ENCODE results near the gene KDM4B.

The KDM4B gene

DNA sequence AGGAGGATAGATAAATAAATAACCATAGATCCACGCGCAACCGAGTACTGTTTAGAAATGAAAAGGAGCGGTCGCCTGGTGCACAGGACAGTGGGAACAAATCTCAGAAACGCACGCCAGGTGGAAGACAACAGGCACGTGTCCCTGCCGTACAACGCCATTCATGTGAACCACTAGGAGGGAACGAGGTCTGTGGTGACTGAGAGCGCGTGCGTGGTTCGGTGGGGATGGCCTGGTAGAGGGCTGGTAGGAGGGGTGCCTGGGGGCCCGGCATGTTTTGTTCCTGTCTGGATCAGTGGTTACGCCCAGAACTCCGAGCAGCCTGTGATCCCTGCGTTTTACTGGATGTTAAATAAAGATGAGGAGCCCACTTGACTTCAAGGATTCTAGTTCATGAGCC is 111.9 kb downstream of the KDM4B start:
- H3K4me3 ChIP-seq (ENCODE audit: low read depth, low read length), result no peak overlapping the region
- TF ChIP-seq, protein P1, sequence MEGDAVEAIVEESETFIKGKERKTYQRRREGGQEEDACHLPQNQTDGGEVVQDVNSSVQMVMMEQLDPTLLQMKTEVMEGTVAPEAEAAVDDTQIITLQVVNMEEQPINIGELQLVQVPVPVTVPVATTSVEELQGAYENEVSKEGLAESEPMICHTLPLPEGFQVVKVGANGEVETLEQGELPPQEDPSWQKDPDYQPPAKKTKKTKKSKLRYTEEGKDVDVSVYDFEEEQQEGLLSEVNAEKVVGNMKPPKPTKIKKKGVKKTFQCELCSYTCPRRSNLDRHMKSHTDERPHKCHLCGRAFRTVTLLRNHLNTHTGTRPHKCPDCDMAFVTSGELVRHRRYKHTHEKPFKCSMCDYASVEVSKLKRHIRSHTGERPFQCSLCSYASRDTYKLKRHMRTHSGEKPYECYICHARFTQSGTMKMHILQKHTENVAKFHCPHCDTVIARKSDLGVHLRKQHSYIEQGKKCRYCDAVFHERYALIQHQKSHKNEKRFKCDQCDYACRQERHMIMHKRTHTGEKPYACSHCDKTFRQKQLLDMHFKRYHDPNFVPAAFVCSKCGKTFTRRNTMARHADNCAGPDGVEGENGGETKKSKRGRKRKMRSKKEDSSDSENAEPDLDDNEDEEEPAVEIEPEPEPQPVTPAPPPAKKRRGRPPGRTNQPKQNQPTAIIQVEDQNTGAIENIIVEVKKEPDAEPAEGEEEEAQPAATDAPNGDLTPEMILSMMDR (IDR thresholded peaks at IDR 0.05; ENCODE audit: low read depth, low read length), result no peak

DNA sequence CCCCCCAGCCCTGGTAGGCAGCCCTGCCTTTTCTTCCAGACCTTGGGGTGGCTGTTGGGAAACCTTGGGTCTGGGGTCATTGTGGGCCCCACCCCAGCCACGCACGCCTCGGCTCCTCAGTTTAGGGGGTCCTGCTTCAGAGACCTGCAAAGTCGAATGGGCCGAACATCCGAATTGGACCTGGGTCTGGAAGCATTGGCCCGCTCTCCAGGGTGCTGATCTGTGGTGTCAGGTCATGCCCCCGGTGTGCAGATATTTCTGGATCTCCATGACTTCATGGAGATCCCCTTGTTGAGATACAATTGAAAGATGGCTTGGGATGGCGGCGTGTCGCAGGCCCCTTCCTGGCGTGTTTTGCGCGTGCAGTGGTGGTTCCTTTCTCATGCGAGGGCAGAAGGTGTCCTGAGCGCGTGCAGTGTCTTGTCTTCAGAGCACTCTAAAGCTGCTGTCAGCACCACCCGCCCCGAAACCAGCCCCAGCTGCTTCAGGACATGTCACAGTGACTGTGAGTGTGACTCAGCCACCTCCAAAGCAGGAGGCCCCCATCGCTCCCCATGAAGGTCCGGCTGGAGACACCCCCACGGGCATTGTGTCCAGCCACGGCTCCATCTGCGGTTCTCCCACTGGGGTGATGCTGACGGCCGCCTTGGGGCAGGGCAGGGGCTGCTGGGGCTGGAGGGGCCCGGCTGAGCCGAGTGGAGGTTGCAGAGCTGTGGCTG is 112.7 kb downstream of the KDM4B start:
- TF ChIP-seq, protein P1 (IDR thresholded peaks at IDR 0.05; ENCODE audit: low read depth, low read length), result no peak
- H3K4me3 ChIP-seq (ENCODE audit: low read depth, low read length), result no peak overlapping the region

DNA sequence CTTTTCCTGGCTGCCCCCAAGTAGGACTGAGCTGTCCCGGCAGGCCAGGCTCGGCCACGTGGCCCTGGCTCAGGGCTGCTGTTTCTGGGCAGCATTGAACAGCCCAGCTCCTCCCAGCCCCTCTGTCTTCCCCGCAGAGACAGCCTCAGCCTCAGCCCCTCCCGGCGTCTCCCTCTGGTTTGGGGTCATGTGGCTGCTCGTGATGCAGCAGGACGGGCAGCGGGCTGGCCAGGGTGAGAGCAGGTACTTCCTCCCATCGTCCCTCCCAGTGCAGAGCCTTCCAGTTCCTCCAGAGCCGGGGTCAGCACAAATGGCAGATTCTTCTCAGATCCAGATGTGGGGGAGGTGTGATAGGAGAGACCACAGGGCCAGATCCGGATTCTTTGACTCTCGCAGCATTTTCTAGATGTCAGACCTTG is 114.6 kb downstream of the KDM4B start:
- TF ChIP-seq, protein P1 (IDR thresholded peaks at IDR 0.05; ENCODE audit: low read depth, low read length), result no peak
- no peak overlapping the region for H3K4me3 ChIP-seq (ENCODE audit: low read depth, low read length)

DNA sequence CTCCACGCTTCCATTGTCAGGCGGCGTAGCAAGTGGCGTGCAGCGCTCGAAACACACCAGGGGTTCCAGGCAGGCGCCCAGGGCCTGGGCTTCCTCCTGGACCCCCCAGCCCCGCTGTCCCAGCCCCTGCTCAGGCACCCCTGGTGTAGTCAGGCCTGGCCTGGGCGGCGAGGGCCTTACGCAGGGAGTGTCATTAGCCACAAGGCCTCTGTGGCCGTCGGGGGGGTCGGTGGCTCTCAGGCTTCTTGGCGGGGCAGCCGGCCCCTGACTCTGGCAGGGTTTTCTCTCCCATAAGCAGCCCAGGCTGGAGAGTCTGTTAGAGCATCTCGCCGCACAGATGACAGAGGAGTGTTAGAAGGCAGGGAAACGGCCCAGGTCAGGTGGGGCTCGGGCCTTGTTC is 116.7 kb downstream of the KDM4B start:
- TF ChIP-seq, protein P1 (IDR thresholded peaks at IDR 0.05; ENCODE audit: low read depth, low read length), result no peak
- H3K4me3 ChIP-seq (ENCODE audit: low read depth, low read length), result no peak overlapping the region

DNA sequence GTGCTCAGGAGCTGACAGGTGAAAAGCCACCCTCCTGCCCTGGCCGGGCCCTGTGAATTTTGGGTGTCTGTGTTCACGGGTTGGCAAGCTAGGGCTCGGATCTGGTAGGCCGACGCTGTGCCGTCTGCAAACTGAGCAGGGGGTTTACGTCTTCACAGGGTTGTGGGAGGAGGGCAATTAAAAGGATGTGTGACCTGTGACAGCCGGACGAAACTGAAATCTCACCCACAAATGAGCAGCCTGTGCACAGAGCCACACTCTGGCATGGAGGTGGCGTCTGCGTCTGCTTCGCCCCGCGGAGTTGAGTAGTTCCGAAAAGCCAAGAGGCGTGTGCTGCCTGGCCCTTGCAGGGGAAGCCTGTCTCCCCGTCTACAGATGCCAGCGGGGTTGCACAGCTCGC is 117.3 kb downstream of the KDM4B start:
- TF ChIP-seq, protein P1 (IDR thresholded peaks at IDR 0.05; ENCODE audit: low read depth, low read length), result no peak
- no peak overlapping the region for H3K4me3 ChIP-seq (ENCODE audit: low read depth, low read length)

DNA sequence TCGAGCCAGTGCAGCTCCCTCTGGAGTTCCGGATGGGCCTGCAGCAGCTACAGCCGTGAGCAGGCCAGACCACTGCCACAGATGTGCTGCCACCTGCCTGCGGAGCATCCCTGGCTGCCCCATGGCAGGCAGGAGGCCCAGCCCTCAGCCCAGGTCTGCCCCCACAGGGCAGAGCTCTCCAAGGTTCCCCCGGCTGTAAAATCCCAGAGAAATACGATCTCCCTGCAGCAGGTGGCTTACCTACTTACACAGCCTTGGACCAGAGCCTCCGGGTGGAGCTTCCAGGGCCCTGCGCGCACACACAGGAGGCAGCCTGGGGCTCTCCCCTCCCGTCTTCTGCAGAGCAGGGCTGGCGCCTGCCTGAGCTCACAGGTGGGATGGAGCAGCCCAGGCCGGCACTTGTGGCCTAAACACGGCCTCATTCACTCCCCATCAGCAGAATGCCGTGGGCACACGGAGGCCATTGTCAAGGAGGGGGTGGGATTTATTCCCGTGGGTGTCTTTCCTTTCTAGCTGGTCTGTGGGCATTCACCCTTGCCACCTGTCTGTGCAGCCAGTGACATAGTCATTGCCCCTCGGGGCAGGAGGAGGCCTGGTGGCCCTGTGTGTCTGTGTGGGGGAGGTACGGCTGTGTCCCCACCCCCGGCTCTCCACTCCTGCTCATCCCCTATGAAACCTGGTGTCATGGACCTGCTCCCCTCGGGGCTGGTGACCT is 118.0 kb downstream of the KDM4B start:
- TF ChIP-seq, protein P1 (IDR thresholded peaks at IDR 0.05; ENCODE audit: low read depth, low read length), result no peak
- no peak overlapping the region for H3K4me3 ChIP-seq (ENCODE audit: low read depth, low read length)

DNA sequence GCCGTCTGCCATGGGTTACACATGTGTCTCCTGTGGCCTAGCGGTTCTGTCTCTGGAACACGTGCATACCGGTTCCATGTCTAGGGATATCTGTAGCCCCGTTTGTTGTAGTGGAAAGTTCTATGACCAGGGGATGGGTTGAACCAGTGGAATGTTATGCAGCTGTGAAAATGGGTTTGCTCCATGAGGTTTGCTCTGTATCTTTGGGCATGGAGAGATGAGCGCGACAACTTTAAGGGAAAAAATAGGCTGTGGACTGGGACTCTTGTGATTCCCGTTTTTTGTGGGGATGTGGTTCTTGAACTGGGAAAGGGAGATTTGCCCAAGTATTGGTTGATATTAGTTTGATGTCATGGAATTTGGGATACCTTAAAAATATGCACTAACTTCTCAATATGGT is 120.4 kb downstream of the KDM4B start:
- H3K4me3 ChIP-seq (ENCODE audit: low read depth, low read length), result no peak overlapping the region
- TF ChIP-seq, protein P1 (IDR thresholded peaks at IDR 0.05; ENCODE audit: low read depth, low read length), result no peak

All from WI38 (cell line).